OCI-LY7 (cell line): Measurements from ENCODE around the gene METTL26. TPM values are rescaled to one million over a fixed set of nuclear protein-coding genes. Genes with fewer than 3 reads are reported as not detected.

Experiments
- BruUV-seq: library from RNA; stranded (reverse); fragments of 400-500 nt; replicated peaks from 2 replicates; lab custom pipeline; 2021; lab: Mats Ljungman, UMichigan
- CTCF ChIA-PET: fragments of 300-600 bp; sonication (Branson Sonifier 250); formaldehyde crosslinking; loops from one replicate; lab custom pipeline; 2022; ENCODE audit warnings: antibody characterized with exemption; ENCODE audit not compliant: unreplicated experiment; lab: Charles Lee
- POLR2A ChIA-PET: fragments of 300-600 bp; sonication (Branson Sonifier 250); formaldehyde crosslinking; loops from one replicate; lab custom pipeline; 2022; ENCODE audit warnings: antibody characterized with exemption; lab: Charles Lee
- DNase-seq: peaks from one replicate; pipeline ENCODE4 v3.0.0-alpha.2; 2015; ENCODE audit warnings: low spot score
- H2AFZ ChIP-seq: fragments of 200-600 bp; sonication (generic), shearing (Covaris generic); 2 replicates; pipeline ENCODE4 v1.6.1; 2014; ENCODE audit warnings: mild to moderate bottlenecking, antibody characterized with exemption, low read length, moderate library complexity
- H3K27ac ChIP-seq: fragments of 200-600 bp; sonication (generic); 2 replicates; pipeline ENCODE4 v1.5.1; 2014; ENCODE audit warnings: mixed run types, low read depth, mild to moderate bottlenecking, moderate library complexity, low read length, inconsistent platforms; ENCODE audit not compliant: poor library complexity, severe bottlenecking
- H3K36me3 ChIP-seq: fragments of 200-600 bp; sonication (generic); 2 replicates; pipeline ENCODE4 v1.6.1; 2014; ENCODE audit warnings: mild to moderate bottlenecking, antibody characterized with exemption, low read length, moderate library complexity, mixed read lengths; ENCODE audit not compliant: insufficient read depth
- H3K4me1 ChIP-seq: fragments of 200-600 bp; sonication (generic); 2 replicates; pipeline ENCODE4 v1.5.1; 2014; ENCODE audit warnings: mild to moderate bottlenecking, low read length; ENCODE audit not compliant: insufficient read depth, poor library complexity, severe bottlenecking
- H3K4me2 ChIP-seq: fragments of 200-600 bp; sonication (generic); 2 replicates; pipeline ENCODE4 v1.6.1; 2014; ENCODE audit warnings: mild to moderate bottlenecking, low read length
- H3K4me3 ChIP-seq: fragments of 200-600 bp; sonication (generic); 2 replicates; pipeline ENCODE4 v1.5.1; 2014; ENCODE audit warnings: mild to moderate bottlenecking, low read depth, low read length; ENCODE audit not compliant: poor library complexity, severe bottlenecking
- H3K79me2 ChIP-seq: fragments of 200-600 bp; sonication (generic); 2 replicates; pipeline ENCODE4 v1.6.1; 2016; ENCODE audit warnings: low read depth, mild to moderate bottlenecking, low read length, moderate library complexity, mixed read lengths; ENCODE audit not compliant: insufficient read depth
- H3K9me2 ChIP-seq: fragments of 200-600 bp; sonication (generic); 2 replicates; pipeline ENCODE4 v1.6.1; 2016; ENCODE audit warnings: mild to moderate bottlenecking, low read length, mixed read lengths; ENCODE audit not compliant: insufficient read depth
- H3K9me3 ChIP-seq: fragments of 200-600 bp; sonication (generic); 2 replicates; pipeline ENCODE4 v1.6.1; 2014; ENCODE audit warnings: mild to moderate bottlenecking, mixed run types, low read length, mixed read lengths
- H4K20me1 ChIP-seq: fragments of 200-600 bp; sonication (generic); 2 replicates; pipeline ENCODE4 v1.6.1; 2014; ENCODE audit warnings: mild to moderate bottlenecking, antibody characterized with exemption, low read length, moderate library complexity, mixed read lengths; ENCODE audit not compliant: insufficient read depth
- CTCF ChIP-seq: fragments of 200-600 bp; sonication (generic); conservative IDR thresholded peaks from 2 replicates; pipeline ENCODE4 v1.5.1; 2014; ENCODE audit warnings: mild to moderate bottlenecking, antibody characterized with exemption, low read length, moderate library complexity, mixed read lengths
- EZH2phosphoT487 ChIP-seq: fragments of 200-600 bp; sonication (generic); IDR thresholded peaks from 2 replicates; pipeline ENCODE4 v1.6.1; 2018; ENCODE audit warnings: low read depth, borderline replicate concordance, mild to moderate bottlenecking, mixed run types, antibody characterized with exemption, low read length, moderate library complexity, mixed read lengths
- intact Hi-C: fragments of 100-400 bp; cut with micrococcal nuclease; formaldehyde crosslinking; loops from one replicate; pipeline ENCODE4 v1.10.0; 2022; ENCODE audit not compliant: unreplicated experiment
- total RNA-seq, 2 experiments: library from RNA; depleted of rRNA in 1 of 2; stranded (reverse); fragments of >200 nt in 1 of 2; shearing (Covaris generic) in 1 of 2; gene quantifications; 2 replicates each; pipeline ENCODE4 v1.2.3, GENCODE V29; 2014 to 2022

The METTL26 gene
- total RNA-seq, 2 experiments from 2014 or later, result 99.0 to 152 TPM

GRCh38 chr16:590188-590814, 45.8 kb downstream of the METTL26 start:
- TF ChIP-seq EZH2phosphoT487, result no peak
- TF ChIP-seq CTCF, result no peak
- Histone ChIP-seq H3K9me3 (no peaks in the 10 kb centered on the region), H3K4me3 (peak overlapping the region; percentile 84), H4K20me1 (no peaks in the 10 kb centered on the region), H2AFZ (no peak overlapping the region), H3K4me1 (peaks cover 25% of the 10 kb centered on the region), H3K79me2 (peaks cover 20% of the 10 kb centered on the region; the same call in 1 of the 2 replicates), H3K4me2 (peak overlapping the region; percentile 83), H3K9me2 (no peaks in the 10 kb centered on the region), H3K36me3 (peaks cover 4% of the 10 kb centered on the region; the same call in 1 of the 2 replicates), H3K27ac (no peak overlapping the region)
- intact Hi-C loops, result no loop called here
- DNase-seq, result no peak
- POLR2A ChIA-PET, result no interaction called here
- CTCF ChIA-PET, result no interaction called here
- no TSS peak for BruUV-seq

GRCh38 chr16:589658-590187, 46.4 kb downstream of the METTL26 start, which contains the start of gene RAB40C:
Gene RAB40C (plus strand): TSS chr16:590066. CDS start chr16:590292, 226 bp downstream.
- DNase-seq, result peak; percentile 99
- CTCF ChIA-PET, result no interaction called here
- Histone ChIP-seq H3K79me2 (peaks cover 20% of the 10 kb centered on the region; the same call in 1 of the 2 replicates), H3K9me3 (no peaks in the 10 kb centered on the region), H3K4me1 (peaks cover 25% of the 10 kb centered on the region), H3K27ac (peak within 1 kb of the TSS; percentile 89), H3K4me2 (peak within 1 kb of the TSS; percentile 83), H3K4me3 (peak within 1 kb of the TSS; percentile 84), H3K36me3 (peaks cover 4% of the 10 kb centered on the region; the same call in 1 of the 2 replicates), H2AFZ (peak within 1 kb of the TSS; percentile 56; the same call in 1 of the 2 replicates), H3K9me2 (no peaks in the 10 kb centered on the region), H4K20me1 (no peaks in the 10 kb centered on the region)
- intact Hi-C loops, result loop anchor here (1.0 kb wide), 1 partner anchor 47 kb away; the partner anchor contains the start of gene METTL26
- no TSS peak for BruUV-seq
- no peak for TF ChIP-seq EZH2phosphoT487
- POLR2A ChIA-PET, result no interaction called here

GRCh38 chr16:588889-589657, 47.0 kb downstream of the METTL26 start:
- H2AFZ ChIP-seq, result peak overlapping the region; percentile 56; the same call in 1 of the 2 replicates
- H3K9me3 ChIP-seq, result no peaks in the 10 kb centered on the region
- H3K36me3 ChIP-seq, result peaks cover 4% of the 10 kb centered on the region; the same call in 1 of the 2 replicates
- no peak for TF ChIP-seq EZH2phosphoT487
- no peak for TF ChIP-seq CTCF
- no TSS peak for BruUV-seq
- no peaks in the 10 kb centered on the region for H4K20me1 ChIP-seq
- peak; percentile 96 for DNase-seq
- ChIA-PET POLR2A (no interaction called here), CTCF (interaction anchor here (0.6 kb wide), 1 partner anchor 92 kb away, joined by 3 read pairs; no protein-coding TSS in a partner anchor)
- H3K9me2 ChIP-seq, result no peaks in the 10 kb centered on the region
- H3K4me3 ChIP-seq, result peak overlapping the region; percentile 82
- intact Hi-C loops, result loop anchor here (1.0 kb wide), 1 partner anchor 47 kb away; the partner anchor contains the start of gene METTL26
- H3K4me1 ChIP-seq, result peaks cover 25% of the 10 kb centered on the region
- H3K4me2 ChIP-seq, result peak overlapping the region; percentile 80
- peak overlapping the region; percentile 89 for H3K27ac ChIP-seq
- peaks cover 20% of the 10 kb centered on the region; the same call in 1 of the 2 replicates for H3K79me2 ChIP-seq
